ENCODE results near the gene PFDN2. TPM values are rescaled to one million over a fixed set of nuclear protein-coding genes. Genes with fewer than 3 reads are reported as not detected.

The PFDN2 gene
- total RNA-seq, 1 experiment from 2014 or later: 98.6 TPM

DNA sequence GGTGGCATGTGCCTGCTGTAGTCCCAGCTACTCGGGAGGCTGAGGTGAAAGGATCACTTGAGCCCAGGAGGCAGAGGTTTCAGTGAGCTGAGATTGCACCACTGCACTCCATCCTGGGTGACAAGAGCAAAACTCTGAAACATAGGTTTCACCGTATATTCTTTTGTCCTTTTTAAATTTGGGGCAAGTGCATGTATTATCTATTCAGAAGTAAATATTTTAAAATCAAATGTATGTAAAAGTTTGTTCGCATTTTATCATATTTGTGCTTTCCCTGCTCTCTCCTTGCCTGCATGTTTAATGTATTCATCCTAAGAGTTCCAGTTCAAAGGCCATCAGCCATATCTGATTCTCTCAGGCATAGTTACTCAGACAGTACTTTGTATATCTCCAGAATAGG, 28.0 kb upstream of the PFDN2 start:
- H3K36me3 ChIP-seq (ENCODE audit: control insufficient read depth, insufficient read depth, low read length): no peaks in the 10 kb centered on the region
- no peaks in the 10 kb centered on the region for H3K27me3 ChIP-seq (ENCODE audit: control insufficient read depth, insufficient read depth, low read length)
- TF ChIP-seq POLR2AphosphoS5 (IDR thresholded peaks at IDR 0.05; ENCODE audit: low read depth, low read length): no peak
- no peak for TF ChIP-seq SIN3A (IDR thresholded peaks at IDR 0.05; ENCODE audit: borderline replicate concordance, insufficient read depth, low read depth, low read length)
- no peak for TF ChIP-seq TCF7L2 (IDR thresholded peaks at IDR 0.05; ENCODE audit: low read depth, low read length)
- TF ChIP-seq REST (IDR thresholded peaks at IDR 0.05; ENCODE audit: insufficient read depth in 1 of 2, low read depth in 2 of 2, low read length in 1 of 2): no peak
- TF ChIP-seq, protein P1, sequence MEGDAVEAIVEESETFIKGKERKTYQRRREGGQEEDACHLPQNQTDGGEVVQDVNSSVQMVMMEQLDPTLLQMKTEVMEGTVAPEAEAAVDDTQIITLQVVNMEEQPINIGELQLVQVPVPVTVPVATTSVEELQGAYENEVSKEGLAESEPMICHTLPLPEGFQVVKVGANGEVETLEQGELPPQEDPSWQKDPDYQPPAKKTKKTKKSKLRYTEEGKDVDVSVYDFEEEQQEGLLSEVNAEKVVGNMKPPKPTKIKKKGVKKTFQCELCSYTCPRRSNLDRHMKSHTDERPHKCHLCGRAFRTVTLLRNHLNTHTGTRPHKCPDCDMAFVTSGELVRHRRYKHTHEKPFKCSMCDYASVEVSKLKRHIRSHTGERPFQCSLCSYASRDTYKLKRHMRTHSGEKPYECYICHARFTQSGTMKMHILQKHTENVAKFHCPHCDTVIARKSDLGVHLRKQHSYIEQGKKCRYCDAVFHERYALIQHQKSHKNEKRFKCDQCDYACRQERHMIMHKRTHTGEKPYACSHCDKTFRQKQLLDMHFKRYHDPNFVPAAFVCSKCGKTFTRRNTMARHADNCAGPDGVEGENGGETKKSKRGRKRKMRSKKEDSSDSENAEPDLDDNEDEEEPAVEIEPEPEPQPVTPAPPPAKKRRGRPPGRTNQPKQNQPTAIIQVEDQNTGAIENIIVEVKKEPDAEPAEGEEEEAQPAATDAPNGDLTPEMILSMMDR (IDR thresholded peaks at IDR 0.05): no peak
- no peak for DNase-seq (ENCODE audit: low read depth, low spot score)
- no peak overlapping the region for H3K27ac ChIP-seq (ENCODE audit: low read length)
- ATAC-seq: no peak; the same call in 1 of the 2 replicates
- intact Hi-C loops (cut with micrococcal nuclease; ENCODE audit: unreplicated experiment) (no loop called here), in situ Hi-C loops (cut with HindIII; ENCODE audit: low pct_unique_long_range_greater_than_20kb, low sequenced_read_pairs) (no loop called here)
- H3K9me3 ChIP-seq (ENCODE audit: control insufficient read depth, insufficient read depth, low read depth, low read length): no peaks in the 10 kb centered on the region
- H3K4me1 ChIP-seq (ENCODE audit: control insufficient read depth, insufficient read depth, low read length): no peaks in the 10 kb centered on the region
- BruUV-seq (replicated peaks): no TSS peak
- H3K4me3 ChIP-seq (ENCODE audit: low read depth in 2 of 2, low read length in 2 of 2): no peak overlapping the region
- CTCF ChIA-PET: no interaction called here
- POLR2A ChIA-PET: interaction anchor here (0.6 kb wide), 1 partner anchor 188 kb away, joined by 11 read pairs; no protein-coding TSS in a partner anchor

DNA sequence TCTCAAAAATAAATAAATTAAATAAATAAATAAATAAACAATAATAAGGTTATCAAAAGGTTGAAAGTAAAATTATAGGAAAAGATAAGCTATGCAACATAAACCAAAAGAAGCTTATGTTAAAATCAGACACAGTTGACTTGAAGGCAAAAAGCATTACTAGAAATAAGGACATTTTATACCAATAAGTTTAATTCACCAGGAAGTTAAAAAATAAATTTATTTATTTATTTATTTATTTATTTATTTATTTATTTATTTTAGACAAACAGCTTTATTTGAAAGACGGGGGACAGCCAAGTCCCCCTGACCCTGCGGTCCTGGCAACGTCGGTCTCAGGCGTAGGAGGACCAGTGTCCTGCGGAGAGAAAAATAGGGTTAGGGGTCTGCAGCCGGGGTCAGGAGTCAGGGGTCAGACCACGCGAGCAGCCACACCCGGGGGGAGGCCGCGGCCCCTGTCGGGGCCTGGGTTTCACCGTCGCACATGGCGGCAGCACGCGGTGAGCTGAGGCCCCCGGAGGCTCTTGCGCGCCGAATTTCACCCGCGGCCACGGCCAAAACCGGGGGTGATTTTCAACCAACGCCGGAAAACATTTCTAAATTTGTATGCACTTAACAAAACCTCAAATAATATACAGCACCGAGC, 23.0 kb upstream of the PFDN2 start:
- no peaks in the 10 kb centered on the region for H3K9me3 ChIP-seq (ENCODE audit: control insufficient read depth, insufficient read depth, low read depth, low read length)
- H3K27ac ChIP-seq (ENCODE audit: low read length): no peak overlapping the region
- ATAC-seq (no peak), DNase-seq (ENCODE audit: low read depth, low spot score) (no peak)
- no peak for TF ChIP-seq TCF7L2 (IDR thresholded peaks at IDR 0.05; ENCODE audit: low read depth, low read length)
- TF ChIP-seq SIN3A (IDR thresholded peaks at IDR 0.05; ENCODE audit: borderline replicate concordance, insufficient read depth, low read depth, low read length): no peak
- TF ChIP-seq, protein P1 (IDR thresholded peaks at IDR 0.05): no peak
- no peak for TF ChIP-seq REST (IDR thresholded peaks at IDR 0.05; ENCODE audit: insufficient read depth in 1 of 2, low read depth in 2 of 2, low read length in 1 of 2)
- TF ChIP-seq POLR2AphosphoS5 (IDR thresholded peaks at IDR 0.05; ENCODE audit: low read depth, low read length): no peak
- BruUV-seq (replicated peaks): no TSS peak
- in situ Hi-C loops (cut with HindIII; ENCODE audit: low pct_unique_long_range_greater_than_20kb, low sequenced_read_pairs): no loop called here
- H3K4me3 ChIP-seq (ENCODE audit: low read depth in 2 of 2, low read length in 2 of 2): no peak overlapping the region
- no peaks in the 10 kb centered on the region for H3K4me1 ChIP-seq (ENCODE audit: control insufficient read depth, insufficient read depth, low read length)
- H3K36me3 ChIP-seq (ENCODE audit: control insufficient read depth, insufficient read depth, low read length): no peaks in the 10 kb centered on the region
- ChIA-PET POLR2A (interaction anchor here (0.6 kb wide), 1 partner anchor 11 kb away, joined by 9 read pairs; no protein-coding TSS in a partner anchor), CTCF (interaction anchor here (0.6 to 1.1 kb wide), 3 partner anchors 43 to 152 kb away, joined by 4 to 12 read pairs (median 5); no protein-coding TSS in a partner anchor)
- no peaks in the 10 kb centered on the region for H3K27me3 ChIP-seq (ENCODE audit: control insufficient read depth, insufficient read depth, low read length)
- intact Hi-C loops (cut with micrococcal nuclease; ENCODE audit: unreplicated experiment): no loop called here
